Colonic mucosa (tissue), 4 donors: ENCODE results near the gene MYH9. TPM values are rescaled to one million over a fixed set of nuclear protein-coding genes. Genes with fewer than 3 reads are reported as not detected.
A peak's percentile ranks its signal among the peaks of the same experiment; 100 is the strongest.

Experiments used
- DNase-seq: peaks from one replicate; pipeline ENCODE4 v3.0.0-alpha.2; 2020
- H3K27ac ChIP-seq: fragments of 200-600 bp; one replicate; pipeline ENCODE4 v1.8.0; 2021
- H3K27me3 ChIP-seq: fragments of 200-600 bp; one replicate; pipeline ENCODE4 v1.8.0; 2021
- H3K36me3 ChIP-seq: fragments of 200-600 bp; one replicate; pipeline ENCODE4 v1.8.0; 2021
- H3K4me1 ChIP-seq: fragments of 200-600 bp; one replicate; pipeline ENCODE4 v1.8.0; 2021; ENCODE audit warnings: mild to moderate bottlenecking
- H3K4me3 ChIP-seq: fragments of 200-600 bp; one replicate; pipeline ENCODE4 v1.8.0; 2021
- H3K9ac ChIP-seq, 2 donors: one replicate each; pipeline ENCODE4 v1.7.0; 2013; ENCODE audit warnings: control low read depth in 2 of 2, low read depth in 2 of 2, low read length in 2 of 2
- H3K9me3 ChIP-seq: fragments of 200-600 bp; one replicate; pipeline ENCODE4 v1.8.0; 2021
- intact Hi-C: fragments of 100-400 bp; cut with DNase I; formaldehyde crosslinking; loops from one replicate; pipeline ENCODE4 v1.14.1; 2022
- total RNA-seq, 2 donors: library from RNA; stranded (reverse); fragmentation: NEBNext Ultra II Directional in 1 of 2; extraction: Animal tissue kit (Norgen Biotek cat#: 25700) in 1 of 2; gene quantifications; one replicate each; pipeline ENCODE4 v1.2.1, GENCODE V29; 2021
- TF ChIP-seq, protein P1 (sequence below): fragments of 200-600 bp; IDR thresholded peaks from one replicate; pipeline ENCODE4 v1.8.0; 2022; ENCODE audit warnings: antibody characterized with exemption, mild to moderate bottlenecking
- donor health status: healthy.
- donor health status: DM: no; HTN: no; CAD: no.
- donor health status: DM: no; HTN: no; CAD: no.

The MYH9 gene
- total RNA-seq, 2 donors from 2014 or later = 711 to 719 TPM

DNA sequence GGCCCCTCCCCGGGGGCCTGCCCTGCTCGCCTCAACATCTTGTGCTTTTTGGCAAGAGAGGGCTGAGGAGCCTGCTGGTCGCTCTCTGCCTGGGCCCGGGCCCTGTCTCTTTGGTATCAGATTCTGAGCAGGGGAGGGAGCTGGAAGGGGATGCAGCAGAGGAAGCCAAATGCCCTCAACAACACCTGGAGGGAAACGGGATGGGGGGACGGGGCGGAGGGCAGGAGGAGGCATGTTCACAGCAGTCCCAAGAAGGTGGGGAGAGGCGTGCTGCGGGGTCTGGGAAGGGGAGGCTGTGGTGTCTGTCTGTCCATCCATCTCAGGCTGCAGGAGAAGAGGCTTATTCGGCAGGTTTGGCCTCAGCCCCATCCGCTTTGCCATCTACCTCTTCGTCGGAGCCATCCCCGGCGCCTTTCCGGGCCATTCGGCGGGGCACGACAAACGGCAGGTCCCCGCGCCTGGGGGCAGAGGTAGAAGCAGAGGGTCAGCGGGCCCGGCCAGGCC, 105.4 kb downstream of the MYH9 start:
- DNase-seq = no peak
- no peak overlapping the region for H3K4me3 ChIP-seq
- no peaks in the 10 kb centered on the region for H3K27me3 ChIP-seq
- no peak overlapping the region for H3K9ac ChIP-seq
- peaks cover 6% of the 10 kb centered on the region for H3K4me1 ChIP-seq
- TF ChIP-seq, protein P1, sequence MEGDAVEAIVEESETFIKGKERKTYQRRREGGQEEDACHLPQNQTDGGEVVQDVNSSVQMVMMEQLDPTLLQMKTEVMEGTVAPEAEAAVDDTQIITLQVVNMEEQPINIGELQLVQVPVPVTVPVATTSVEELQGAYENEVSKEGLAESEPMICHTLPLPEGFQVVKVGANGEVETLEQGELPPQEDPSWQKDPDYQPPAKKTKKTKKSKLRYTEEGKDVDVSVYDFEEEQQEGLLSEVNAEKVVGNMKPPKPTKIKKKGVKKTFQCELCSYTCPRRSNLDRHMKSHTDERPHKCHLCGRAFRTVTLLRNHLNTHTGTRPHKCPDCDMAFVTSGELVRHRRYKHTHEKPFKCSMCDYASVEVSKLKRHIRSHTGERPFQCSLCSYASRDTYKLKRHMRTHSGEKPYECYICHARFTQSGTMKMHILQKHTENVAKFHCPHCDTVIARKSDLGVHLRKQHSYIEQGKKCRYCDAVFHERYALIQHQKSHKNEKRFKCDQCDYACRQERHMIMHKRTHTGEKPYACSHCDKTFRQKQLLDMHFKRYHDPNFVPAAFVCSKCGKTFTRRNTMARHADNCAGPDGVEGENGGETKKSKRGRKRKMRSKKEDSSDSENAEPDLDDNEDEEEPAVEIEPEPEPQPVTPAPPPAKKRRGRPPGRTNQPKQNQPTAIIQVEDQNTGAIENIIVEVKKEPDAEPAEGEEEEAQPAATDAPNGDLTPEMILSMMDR = no peak
- intact Hi-C loops = no loop called here
- peaks cover 55% of the 10 kb centered on the region for H3K36me3 ChIP-seq
- H3K27ac ChIP-seq = no peak overlapping the region
- no peaks in the 10 kb centered on the region for H3K9me3 ChIP-seq

DNA sequence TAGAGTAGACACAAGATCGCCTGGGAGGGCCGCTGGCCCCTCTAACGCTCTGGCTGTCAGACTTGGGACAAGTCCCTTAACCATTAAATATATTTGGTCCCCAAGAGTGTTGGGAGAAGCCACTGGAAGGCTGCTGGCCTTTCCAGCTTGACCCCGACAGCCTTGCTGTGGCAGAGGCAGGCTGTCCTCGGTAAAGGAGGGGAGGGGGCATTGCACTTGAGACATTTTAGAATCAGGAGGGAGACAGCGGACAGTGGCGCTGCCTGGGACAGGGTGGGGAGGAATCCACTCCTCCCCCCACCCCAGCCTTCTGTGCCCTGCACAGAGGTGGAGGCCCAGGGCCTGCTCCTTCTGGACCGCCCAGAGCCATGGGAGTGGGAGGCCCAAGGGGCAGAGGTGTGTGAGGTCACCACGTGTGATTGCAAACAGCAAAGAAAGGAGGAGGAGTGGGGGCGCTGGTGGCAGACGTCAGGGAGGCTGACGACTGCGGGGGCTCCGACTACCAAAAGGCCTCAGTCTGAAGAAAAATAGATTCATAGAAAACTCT, 105.9 kb downstream of the MYH9 start:
- Histone ChIP-seq H3K4me1 (peaks cover 6% of the 10 kb centered on the region), H3K4me3 (no peak overlapping the region), H3K27ac (no peak overlapping the region), H3K36me3 (peaks cover 51% of the 10 kb centered on the region), H3K27me3 (no peaks in the 10 kb centered on the region), H3K9ac (no peak overlapping the region), H3K9me3 (no peaks in the 10 kb centered on the region)
- intact Hi-C loops = no loop called here
- DNase-seq = no peak
- TF ChIP-seq, protein P1 = no peak

GRCh38 chr22:36280379-36280778, 107.4 kb downstream of the MYH9 start:
- intact Hi-C loops = no loop called here
- no peaks in the 10 kb centered on the region for H3K9me3 ChIP-seq
- DNase-seq = no peak
- H3K4me1 ChIP-seq = peaks cover 6% of the 10 kb centered on the region
- no peak overlapping the region for H3K27ac ChIP-seq
- no peak overlapping the region for H3K9ac ChIP-seq
- no peaks in the 10 kb centered on the region for H3K27me3 ChIP-seq
- TF ChIP-seq, protein P1 = no peak
- H3K4me3 ChIP-seq = no peak overlapping the region
- H3K36me3 ChIP-seq = peaks cover 36% of the 10 kb centered on the region

DNA sequence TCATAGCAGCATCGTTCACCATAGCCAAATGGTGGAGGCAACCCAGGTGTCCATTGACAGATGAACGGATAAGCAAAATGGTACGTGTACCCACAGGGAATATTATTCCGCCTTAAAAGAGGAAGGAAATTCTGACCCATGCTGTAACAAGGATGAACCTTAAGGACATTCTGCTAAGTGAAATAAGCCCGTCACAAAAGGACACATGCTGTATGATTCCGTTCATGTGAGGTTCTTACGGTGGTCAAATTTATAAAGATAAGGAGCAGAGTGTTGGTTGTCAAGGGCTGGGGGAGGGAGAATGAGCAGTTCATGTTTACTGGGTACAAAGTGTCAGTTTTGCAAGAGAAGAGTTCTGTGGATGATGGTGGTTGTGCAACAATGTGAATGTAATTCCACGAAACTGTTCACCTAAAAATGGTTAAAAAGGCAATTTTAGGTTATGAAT, 108.5 kb downstream of the MYH9 start:
- Histone ChIP-seq H3K4me3 (no peak overlapping the region), H3K36me3 (peaks cover 25% of the 10 kb centered on the region), H3K9me3 (no peaks in the 10 kb centered on the region), H3K27me3 (no peaks in the 10 kb centered on the region), H3K27ac (no peak overlapping the region), H3K4me1 (peaks cover 6% of the 10 kb centered on the region), H3K9ac (no peak overlapping the region)
- TF ChIP-seq, protein P1 = no peak
- intact Hi-C loops = no loop called here
- no peak for DNase-seq

- TF ChIP-seq, protein P1 = peak; percentile 68
- H3K9ac ChIP-seq = peak overlapping the region; percentile 0 to 38
- peak; percentile 63 for DNase-seq
- peaks cover 12% of the 10 kb centered on the region for H3K36me3 ChIP-seq
- no peak overlapping the region for H3K4me3 ChIP-seq
- peaks cover 6% of the 10 kb centered on the region for H3K4me1 ChIP-seq
- H3K27me3 ChIP-seq = no peaks in the 10 kb centered on the region
- no peaks in the 10 kb centered on the region for H3K9me3 ChIP-seq
- no peak overlapping the region for H3K27ac ChIP-seq
- intact Hi-C loops = loop anchor here (2.0 kb wide), 1 partner anchor 83 kb away; no protein-coding TSS in a partner anchor
These were observed 110.1 kb downstream of the MYH9 start for GRCh38 chr22:36277482-36278291.
